HepG2 (cell line): ENCODE results near the gene TRAK1. TPM values are rescaled to one million over a fixed set of nuclear protein-coding genes. Genes with fewer than 3 reads are reported as not detected.

ENCODE experiments used
- CHD2 ChIP-seq: IDR thresholded peaks from 2 replicates; pipeline ENCODE4 v1.6.1; 2011; ENCODE audit warnings: low read depth, low read length, improper control_type of control experiment
- ELF3 ChIP-seq: IDR thresholded peaks from 2 replicates; pipeline ENCODE4 v1.6.1; 2016; ENCODE audit warnings: missing genetic modification reagents, missing compliant biosample characterization
- FOSL1 ChIP-seq: sonication (generic); formaldehyde crosslinking; IDR thresholded peaks from 2 replicates; pipeline ENCODE4 v1.9.0; 2021; ENCODE audit warnings: missing genetic modification reagents, borderline replicate concordance
- FOXA1 ChIP-seq, 2 experiments: fragments of 450-650 bp in 1 of 2; sonication (generic) in 1 of 2; formaldehyde crosslinking in 1 of 2; IDR thresholded peaks; 2 replicates each; pipeline versions ENCODE4 v1.4.0 to v1.6.1; 2016 to 2020; ENCODE audit warnings: missing genetic modification reagents in 1 of 2
- GATAD2A ChIP-seq: IDR thresholded peaks from 2 replicates; pipeline ENCODE4 v1.6.1; 2016
- HNRNPLL ChIP-seq: fragments of 200-400 bp; formaldehyde crosslinking; IDR thresholded peaks from 2 replicates; pipeline ENCODE4 v1.6.1; 2017; ENCODE audit warnings: mild to moderate bottlenecking, low read depth, low read length; ENCODE audit not compliant: poor library complexity, severe bottlenecking
- NFRKB ChIP-seq: fragments of 450-650 bp; IDR thresholded peaks from 2 replicates; pipeline ENCODE4 v1.6.1; 2017
- SPEN ChIP-seq: sonication (generic); formaldehyde crosslinking; IDR thresholded peaks from 2 replicates; pipeline ENCODE4 v1.5.1; 2020; ENCODE audit warnings: low read depth, mild to moderate bottlenecking, missing genetic modification reagents
- SYNCRIP ChIP-seq: fragments of 200-400 bp; formaldehyde crosslinking; IDR thresholded peaks from 2 replicates; pipeline ENCODE4 v1.6.1; 2018; ENCODE audit warnings: mild to moderate bottlenecking, low read depth, low read length; ENCODE audit not compliant: insufficient read depth
- TEAD3 ChIP-seq: optimal IDR thresholded peaks from 2 replicates; pipeline ENCODE3; 2016; ENCODE audit warnings: borderline replicate concordance
- ZKSCAN5 ChIP-seq: sonication (generic); formaldehyde crosslinking; IDR thresholded peaks from 2 replicates; pipeline ENCODE4 v1.5.1; 2020; ENCODE audit warnings: mild to moderate bottlenecking, missing genetic modification reagents
- ZMYM2 ChIP-seq: sonication (generic); formaldehyde crosslinking; IDR thresholded peaks from 2 replicates; pipeline ENCODE4 v1.8.0; 2022; ENCODE audit warnings: mild to moderate bottlenecking, missing genetic modification reagents
- ZNF17 ChIP-seq: sonication (generic); formaldehyde crosslinking; IDR thresholded peaks from 2 replicates; pipeline ENCODE4 v1.5.0; 2020; ENCODE audit warnings: mild to moderate bottlenecking, missing genetic modification reagents
- ZNF251 ChIP-seq: sonication (generic); formaldehyde crosslinking; IDR thresholded peaks from 2 replicates; pipeline ENCODE4 v1.9.0; 2021; ENCODE audit warnings: mild to moderate bottlenecking, missing genetic modification reagents
- ZNF629 ChIP-seq: sonication (generic); formaldehyde crosslinking; conservative IDR thresholded peaks from 2 replicates; pipeline ENCODE4 v1.5.0; 2020; ENCODE audit warnings: missing genetic modification reagents
- polyA plus RNA-seq, 8 experiments: library from polyadenylated mRNA; depleted of rRNA in 3 of 8; stranded (reverse) in 7 of 8; unstranded in 1 of 8; fragments of >200 nt; fragmentation: Illumina TruSeq in 4 of 8; extraction: Trizol in 4 of 8; gene quantifications; 2 replicates each; pipeline versions ENCODE4 v1.2.1 to v1.2.3, GENCODE V29; 2011 to 2016; ENCODE audit warnings: low read depth in 4 of 8, missing spikeins in 1 of 8, mixed read lengths in 1 of 8; ENCODE audit not compliant: insufficient read depth in 1 of 8
- total RNA-seq, 5 experiments: library from RNA; depleted of rRNA; stranded (reverse); fragments of >200 nt; fragmentation: Illumina TruSeq; extraction: Trizol; gene quantifications; 2 replicates each; pipeline ENCODE4 v1.2.3, GENCODE V29; 2016; ENCODE audit warnings: low read depth in 1 of 5
- TF ChIP-seq, protein P1 (sequence below): IDR thresholded peaks from 2 replicates; pipeline ENCODE4 v1.6.1; 2016; ENCODE audit warnings: mild to moderate bottlenecking
- TF ChIP-seq, protein P2 (sequence below): sonication (generic); formaldehyde crosslinking; IDR thresholded peaks from 2 replicates; pipeline ENCODE4 v1.4.0; 2020; ENCODE audit warnings: missing genetic modification reagents
- TF ChIP-seq, protein P3 (sequence below): sonication (generic); formaldehyde crosslinking; IDR thresholded peaks from 2 replicates; pipeline ENCODE4 v1.8.1; 2022; ENCODE audit warnings: mild to moderate bottlenecking, missing genetic modification reagents
- TF ChIP-seq, protein P4 (sequence below): sonication (generic); formaldehyde crosslinking; IDR thresholded peaks from 2 replicates; pipeline ENCODE4 v1.8.1; 2023; ENCODE audit warnings: missing genetic modification reagents, mild to moderate bottlenecking, borderline replicate concordance
- TF ChIP-seq, protein P5 (sequence below): sonication (generic); formaldehyde crosslinking; IDR thresholded peaks from 2 replicates; pipeline ENCODE4 v1.5.0; 2020; ENCODE audit warnings: mild to moderate bottlenecking, missing genetic modification reagents, borderline replicate concordance

Gene TRAK1
- total and polyA plus RNA-seq, 2 of the 13 experiments (the other 11 are each of a cell fraction or from before 2014, with no cell fraction given), result 20.5 to 46.6 TPM

DNA sequence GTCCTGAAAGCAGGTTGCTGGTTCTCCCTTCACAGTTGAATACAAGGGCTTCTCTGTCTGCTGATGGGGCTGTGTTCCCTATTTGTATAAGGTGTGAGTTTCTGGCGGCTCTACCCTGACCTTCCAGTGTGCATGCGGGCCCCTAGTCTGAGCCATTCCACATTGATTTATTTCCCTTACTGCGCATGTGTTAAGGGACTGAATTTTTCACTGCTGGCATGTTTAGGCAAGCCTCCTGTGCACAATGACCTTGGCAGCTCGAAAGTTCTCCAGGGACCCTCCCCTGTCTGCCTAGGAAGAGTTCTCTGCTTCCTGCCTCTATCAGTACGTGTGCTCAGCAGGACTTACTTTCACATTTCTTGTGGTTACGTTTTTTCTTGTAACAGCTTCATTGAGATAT, 11.4 kb downstream of the TRAK1 start (continued):
- TF ChIP-seq, protein P1, sequence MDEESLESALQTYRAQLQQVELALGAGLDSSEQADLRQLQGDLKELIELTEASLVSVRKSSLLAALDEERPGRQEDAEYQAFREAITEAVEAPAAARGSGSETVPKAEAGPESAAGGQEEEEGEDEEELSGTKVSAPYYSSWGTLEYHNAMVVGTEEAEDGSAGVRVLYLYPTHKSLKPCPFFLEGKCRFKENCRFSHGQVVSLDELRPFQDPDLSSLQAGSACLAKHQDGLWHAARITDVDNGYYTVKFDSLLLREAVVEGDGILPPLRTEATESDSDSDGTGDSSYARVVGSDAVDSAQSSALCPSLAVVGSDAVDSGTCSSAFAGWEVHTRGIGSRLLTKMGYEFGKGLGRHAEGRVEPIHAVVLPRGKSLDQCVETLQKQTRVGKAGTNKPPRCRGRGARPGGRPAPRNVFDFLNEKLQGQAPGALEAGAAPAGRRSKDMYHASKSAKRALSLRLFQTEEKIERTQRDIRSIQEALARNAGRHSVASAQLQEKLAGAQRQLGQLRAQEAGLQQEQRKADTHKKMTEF (CRISPR knock-in tag), result peak; percentile 57; the same call in 1 of the 2 replicates
- TF ChIP-seq ZNF629 (CRISPR knock-in tag), result no peak
- no peak for TF ChIP-seq ZKSCAN5 (CRISPR knock-in tag)
- TF ChIP-seq GATAD2A (CRISPR knock-in tag), result peak; percentile 73
- TF ChIP-seq CHD2, result no peak
- TF ChIP-seq TEAD3 (CRISPR knock-in tag), result peak; percentile 57
- TF ChIP-seq, protein P2, sequence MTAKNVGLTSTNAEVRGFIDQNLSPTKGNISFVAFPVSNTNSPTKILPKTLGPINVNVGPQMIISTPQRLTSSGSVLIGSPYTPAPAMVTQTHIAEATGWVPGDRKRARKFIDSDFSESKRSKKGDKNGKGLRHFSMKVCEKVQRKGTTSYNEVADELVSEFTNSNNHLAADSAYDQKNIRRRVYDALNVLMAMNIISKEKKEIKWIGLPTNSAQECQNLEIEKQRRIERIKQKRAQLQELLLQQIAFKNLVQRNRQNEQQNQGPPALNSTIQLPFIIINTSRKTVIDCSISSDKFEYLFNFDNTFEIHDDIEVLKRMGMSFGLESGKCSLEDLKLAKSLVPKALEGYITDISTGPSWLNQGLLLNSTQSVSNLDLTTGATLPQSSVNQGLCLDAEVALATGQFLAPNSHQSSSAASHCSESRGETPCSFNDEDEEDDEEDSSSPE, result peak; percentile 31; the same call in 1 of the 2 replicates
- TF ChIP-seq, protein P3, sequence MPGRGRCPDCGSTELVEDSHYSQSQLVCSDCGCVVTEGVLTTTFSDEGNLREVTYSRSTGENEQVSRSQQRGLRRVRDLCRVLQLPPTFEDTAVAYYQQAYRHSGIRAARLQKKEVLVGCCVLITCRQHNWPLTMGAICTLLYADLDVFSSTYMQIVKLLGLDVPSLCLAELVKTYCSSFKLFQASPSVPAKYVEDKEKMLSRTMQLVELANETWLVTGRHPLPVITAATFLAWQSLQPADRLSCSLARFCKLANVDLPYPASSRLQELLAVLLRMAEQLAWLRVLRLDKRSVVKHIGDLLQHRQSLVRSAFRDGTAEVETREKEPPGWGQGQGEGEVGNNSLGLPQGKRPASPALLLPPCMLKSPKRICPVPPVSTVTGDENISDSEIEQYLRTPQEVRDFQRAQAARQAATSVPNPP (CRISPR knock-in tag), result no peak
- TF ChIP-seq, protein P4, sequence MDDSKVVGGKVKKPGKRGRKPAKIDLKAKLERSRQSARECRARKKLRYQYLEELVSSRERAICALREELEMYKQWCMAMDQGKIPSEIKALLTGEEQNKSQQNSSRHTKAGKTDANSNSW (CRISPR knock-in tag), result no peak
- peak; percentile 48; the same call in 1 of the 2 replicates for TF ChIP-seq ELF3 (CRISPR knock-in tag)
- no peak for TF ChIP-seq SYNCRIP
- TF ChIP-seq ZNF251 (CRISPR knock-in tag), result no peak
- no peak for TF ChIP-seq FOSL1 (CRISPR knock-in tag)
- no peak for TF ChIP-seq HNRNPLL
- no peak for TF ChIP-seq ZNF17 (CRISPR knock-in tag)
- 0 out of 2 replicates have a peak, but pooled peaks have one; percentile 15 for TF ChIP-seq SPEN (CRISPR knock-in tag)
- TF ChIP-seq FOXA1 (IDR thresholded peaks at IDR 0.05), result no peak
- TF ChIP-seq FOXA1 (CRISPR knock-in tag; IDR thresholded peaks at IDR 0.05), result no peak
- no peak for TF ChIP-seq ZMYM2
- TF ChIP-seq NFRKB, result no peak
- TF ChIP-seq, protein P5, sequence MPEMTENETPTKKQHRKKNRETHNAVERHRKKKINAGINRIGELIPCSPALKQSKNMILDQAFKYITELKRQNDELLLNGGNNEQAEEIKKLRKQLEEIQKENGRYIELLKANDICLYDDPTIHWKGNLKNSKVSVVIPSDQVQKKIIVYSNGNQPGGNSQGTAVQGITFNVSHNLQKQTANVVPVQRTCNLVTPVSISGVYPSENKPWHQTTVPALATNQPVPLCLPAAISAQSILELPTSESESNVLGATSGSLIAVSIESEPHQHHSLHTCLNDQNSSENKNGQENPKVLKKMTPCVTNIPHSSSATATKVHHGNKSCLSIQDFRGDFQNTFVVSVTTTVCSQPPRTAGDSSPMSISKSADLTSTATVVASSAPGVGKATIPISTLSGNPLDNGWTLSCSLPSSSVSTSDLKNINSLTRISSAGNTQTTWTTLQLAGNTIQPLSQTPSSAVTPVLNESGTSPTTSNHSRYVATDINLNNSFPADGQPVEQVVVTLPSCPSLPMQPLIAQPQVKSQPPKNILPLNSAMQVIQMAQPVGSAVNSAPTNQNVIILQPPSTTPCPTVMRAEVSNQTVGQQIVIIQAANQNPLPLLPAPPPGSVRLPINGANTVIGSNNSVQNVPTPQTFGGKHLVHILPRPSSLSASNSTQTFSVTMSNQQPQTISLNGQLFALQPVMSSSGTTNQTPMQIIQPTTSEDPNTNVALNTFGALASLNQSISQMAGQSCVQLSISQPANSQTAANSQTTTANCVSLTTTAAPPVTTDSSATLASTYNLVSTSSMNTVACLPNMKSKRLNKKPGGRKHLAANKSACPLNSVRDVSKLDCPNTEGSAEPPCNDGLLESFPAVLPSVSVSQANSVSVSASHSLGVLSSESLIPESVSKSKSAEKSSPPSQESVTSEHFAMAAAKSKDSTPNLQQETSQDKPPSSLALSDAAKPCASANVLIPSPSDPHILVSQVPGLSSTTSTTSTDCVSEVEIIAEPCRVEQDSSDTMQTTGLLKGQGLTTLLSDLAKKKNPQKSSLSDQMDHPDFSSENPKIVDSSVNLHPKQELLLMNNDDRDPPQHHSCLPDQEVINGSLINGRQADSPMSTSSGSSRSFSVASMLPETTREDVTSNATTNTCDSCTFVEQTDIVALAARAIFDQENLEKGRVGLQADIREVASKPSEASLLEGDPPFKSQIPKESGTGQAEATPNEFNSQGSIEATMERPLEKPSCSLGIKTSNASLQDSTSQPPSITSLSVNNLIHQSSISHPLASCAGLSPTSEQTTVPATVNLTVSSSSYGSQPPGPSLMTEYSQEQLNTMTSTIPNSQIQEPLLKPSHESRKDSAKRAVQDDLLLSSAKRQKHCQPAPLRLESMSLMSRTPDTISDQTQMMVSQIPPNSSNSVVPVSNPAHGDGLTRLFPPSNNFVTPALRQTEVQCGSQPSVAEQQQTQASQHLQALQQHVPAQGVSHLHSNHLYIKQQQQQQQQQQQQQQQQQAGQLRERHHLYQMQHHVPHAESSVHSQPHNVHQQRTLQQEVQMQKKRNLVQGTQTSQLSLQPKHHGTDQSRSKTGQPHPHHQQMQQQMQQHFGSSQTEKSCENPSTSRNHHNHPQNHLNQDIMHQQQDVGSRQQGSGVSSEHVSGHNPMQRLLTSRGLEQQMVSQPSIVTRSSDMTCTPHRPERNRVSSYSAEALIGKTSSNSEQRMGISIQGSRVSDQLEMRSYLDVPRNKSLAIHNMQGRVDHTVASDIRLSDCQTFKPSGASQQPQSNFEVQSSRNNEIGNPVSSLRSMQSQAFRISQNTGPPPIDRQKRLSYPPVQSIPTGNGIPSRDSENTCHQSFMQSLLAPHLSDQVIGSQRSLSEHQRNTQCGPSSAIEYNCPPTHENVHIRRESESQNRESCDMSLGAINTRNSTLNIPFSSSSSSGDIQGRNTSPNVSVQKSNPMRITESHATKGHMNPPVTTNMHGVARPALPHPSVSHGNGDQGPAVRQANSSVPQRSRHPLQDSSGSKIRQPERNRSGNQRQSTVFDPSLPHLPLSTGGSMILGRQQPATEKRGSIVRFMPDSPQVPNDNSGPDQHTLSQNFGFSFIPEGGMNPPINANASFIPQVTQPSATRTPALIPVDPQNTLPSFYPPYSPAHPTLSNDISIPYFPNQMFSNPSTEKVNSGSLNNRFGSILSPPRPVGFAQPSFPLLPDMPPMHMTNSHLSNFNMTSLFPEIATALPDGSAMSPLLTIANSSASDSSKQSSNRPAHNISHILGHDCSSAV, result no peak
